Measurements from ENCODE around the gene REN.

- TF ChIP-seq POLR2AphosphoS5 (IDR thresholded peaks at IDR 0.05; ENCODE audit: borderline replicate concordance, low read depth, low read length): no peak
- TF ChIP-seq EZH2 (IDR thresholded peaks at IDR 0.05): no peak
Observed at GRCh38 chr1:204139952-204140351, 26.2 kb downstream of the REN start.
